Esophagus muscularis mucosa (tissue), 4 donors: ENCODE results near the gene JAKMIP1. TPM values are rescaled to one million over a fixed set of nuclear protein-coding genes. Genes with fewer than 3 reads are reported as not detected.

Experiments
- DNase-seq: peaks from one replicate; pipeline ENCODE4 v3.0.0-alpha.2; 2017; ENCODE audit errors: extremely low spot score
- H3K27ac ChIP-seq, 4 donors: fragments of 200-600 bp; sonication (generic); replicated peaks in 1 of 4; 1 replicate in 3 of 4; 2 replicates in 1 of 4; pipeline ENCODE4 v1.5.1; 2016 to 2019; ENCODE audit warnings: mild to moderate bottlenecking in 1 of 4
- H3K27me3 ChIP-seq, 4 donors: fragments of 200-600 bp; sonication (generic); one replicate each; pipeline versions ENCODE4 v1.5.1 to v1.6.0; 2016 to 2019
- H3K36me3 ChIP-seq, 4 donors: fragments of 200-600 bp; sonication (generic); one replicate each; pipeline ENCODE4 v1.5.1; 2016 to 2019
- H3K4me1 ChIP-seq, 4 donors: fragments of 200-600 bp; sonication (generic); one replicate each; pipeline ENCODE4 v1.5.1; 2016 to 2019
- H3K4me3 ChIP-seq, 4 donors: fragments of 200-600 bp; sonication (generic); 1 replicate in 2 of 4; 2 replicates in 2 of 4; pipeline ENCODE4 v1.5.1; 2016 to 2019; ENCODE audit warnings: mild to moderate bottlenecking in 4 of 4, moderate library complexity in 1 of 4
- H3K9me3 ChIP-seq, 4 donors: fragments of 200-600 bp; sonication (generic); 1 replicate in 3 of 4; 2 replicates in 1 of 4; pipeline ENCODE4 v1.5.1; 2016 to 2019
- EP300 ChIP-seq: sonication (generic); formaldehyde crosslinking; IDR thresholded peaks from one replicate; pipeline ENCODE4 v1.6.1; 2017; ENCODE audit warnings: antibody characterized with exemption
- POLR2A ChIP-seq: fragments of 450-650 bp; IDR thresholded peaks from one replicate; pipeline ENCODE4 v1.6.1; 2017; ENCODE audit warnings: antibody characterized with exemption, moderate library complexity, mild to moderate bottlenecking, low read depth
- POLR2AphosphoS5 ChIP-seq, 2 donors: sonication (generic); formaldehyde crosslinking; IDR thresholded peaks; one replicate each; pipeline ENCODE4 v1.6.1; 2017; ENCODE audit warnings: antibody characterized with exemption in 2 of 2
- WGBS: methylation state at CpG from one replicate; pipeline ENCODE4 v1.1.5; 2018; 5-methylcytosine and 5-hydroxymethylcytosine counted together
- intact Hi-C: fragments of 100-400 bp; cut with DNase I; formaldehyde crosslinking; loops from one replicate; pipeline ENCODE4 v1.15.1; 2023
- total RNA-seq, 4 donors: library from RNA; depleted of rRNA; stranded (reverse); fragments of >200 nt; gene quantifications; one replicate each; pipeline versions ENCODE4 v1.1.0 to v1.2.1, GENCODE V29; 2016
- TF ChIP-seq, protein P1 (sequence below), 3 experiments: fragments of 200-600 bp in 2 of 3; fragments of 450-650 bp in 1 of 3; sonication (generic) in 2 of 3; IDR thresholded peaks; one replicate each; pipeline ENCODE4 v1.5.1; 2017 to 2019; ENCODE audit warnings: antibody characterized with exemption in 3 of 3, mild to moderate bottlenecking in 2 of 3, moderate library complexity in 1 of 3

Gene JAKMIP1
- total RNA-seq, 4 donors from 2014 or later, result 0.57 to 2.8 (median 0.91) TPM

DNA sequence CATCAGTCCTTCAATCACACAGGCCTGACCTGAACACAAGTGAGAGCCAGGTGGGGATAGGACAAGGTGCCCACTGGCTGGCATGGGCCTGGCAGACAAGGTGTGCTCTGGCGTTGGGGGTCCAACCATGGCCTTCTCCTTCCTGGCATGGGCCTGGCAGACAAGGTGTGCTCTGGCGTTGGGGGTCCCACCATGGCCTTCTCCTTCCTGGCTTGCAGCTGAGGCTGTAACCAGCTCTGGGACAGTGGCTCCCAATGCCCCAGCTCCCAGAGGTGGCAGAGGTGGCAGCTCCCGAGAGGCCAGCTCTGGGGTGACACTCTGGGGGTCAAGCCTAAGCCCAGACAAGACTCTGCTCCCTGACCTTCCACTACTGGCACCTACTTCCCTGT is 62.6 kb downstream of the JAKMIP1 start:
- intact Hi-C loops, result no loop called here
- H3K4me1 ChIP-seq, result no peaks in the 10 kb centered on the region
- peaks cover 0 to 7% (median 5%) of the 10 kb centered on the region in 4 donors for H3K9me3 ChIP-seq
- WGBS, result 79% methylated on average over 3 of the region's 3 CpGs
- TF ChIP-seq POLR2A (no peak), POLR2AphosphoS5 (IDR thresholded peaks at IDR 0.05) (no peak), EP300 (no peak)
- TF ChIP-seq, protein P1, sequence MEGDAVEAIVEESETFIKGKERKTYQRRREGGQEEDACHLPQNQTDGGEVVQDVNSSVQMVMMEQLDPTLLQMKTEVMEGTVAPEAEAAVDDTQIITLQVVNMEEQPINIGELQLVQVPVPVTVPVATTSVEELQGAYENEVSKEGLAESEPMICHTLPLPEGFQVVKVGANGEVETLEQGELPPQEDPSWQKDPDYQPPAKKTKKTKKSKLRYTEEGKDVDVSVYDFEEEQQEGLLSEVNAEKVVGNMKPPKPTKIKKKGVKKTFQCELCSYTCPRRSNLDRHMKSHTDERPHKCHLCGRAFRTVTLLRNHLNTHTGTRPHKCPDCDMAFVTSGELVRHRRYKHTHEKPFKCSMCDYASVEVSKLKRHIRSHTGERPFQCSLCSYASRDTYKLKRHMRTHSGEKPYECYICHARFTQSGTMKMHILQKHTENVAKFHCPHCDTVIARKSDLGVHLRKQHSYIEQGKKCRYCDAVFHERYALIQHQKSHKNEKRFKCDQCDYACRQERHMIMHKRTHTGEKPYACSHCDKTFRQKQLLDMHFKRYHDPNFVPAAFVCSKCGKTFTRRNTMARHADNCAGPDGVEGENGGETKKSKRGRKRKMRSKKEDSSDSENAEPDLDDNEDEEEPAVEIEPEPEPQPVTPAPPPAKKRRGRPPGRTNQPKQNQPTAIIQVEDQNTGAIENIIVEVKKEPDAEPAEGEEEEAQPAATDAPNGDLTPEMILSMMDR (IDR thresholded peaks at IDR 0.05), result no peak
- no peak overlapping the region for H3K27ac ChIP-seq
- H3K4me3 ChIP-seq, result no peak overlapping the region
- no peaks in the 10 kb centered on the region for H3K27me3 ChIP-seq
- H3K36me3 ChIP-seq, result no peaks in the 10 kb centered on the region
- DNase-seq, result no peak

DNA sequence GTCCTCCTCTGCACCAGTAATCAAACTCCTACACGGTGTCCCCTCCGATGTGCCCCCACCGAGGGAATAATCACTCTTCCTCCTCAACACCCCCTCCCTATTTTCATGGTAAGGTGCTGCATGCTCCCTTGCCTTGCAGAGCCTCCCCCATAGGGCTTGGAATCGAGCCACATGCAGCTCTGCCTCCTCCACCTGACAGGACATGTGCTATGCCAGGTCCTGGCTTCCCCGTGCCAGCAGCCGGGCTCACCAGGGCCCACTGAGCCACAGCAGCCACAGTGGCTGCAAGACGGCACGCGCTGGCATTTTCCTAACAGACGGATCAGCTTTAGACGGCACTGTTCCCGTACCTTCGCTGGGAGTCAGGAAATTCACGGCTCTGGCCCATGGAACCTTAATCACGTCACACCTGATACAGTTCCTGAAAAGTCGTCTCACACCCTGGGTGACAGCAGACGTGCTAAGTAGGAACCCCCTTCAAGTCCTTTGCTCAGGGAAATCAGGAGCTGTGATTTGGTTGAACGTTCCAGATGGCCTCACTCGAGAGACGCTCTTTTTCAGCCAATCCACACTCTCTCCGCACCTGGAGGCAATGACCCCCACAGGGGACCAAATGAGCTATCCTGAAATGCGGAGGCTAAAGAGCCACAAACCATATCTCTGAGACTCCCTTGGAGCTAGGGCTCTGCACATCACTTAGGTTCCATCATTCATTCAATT is 63.2 kb downstream of the JAKMIP1 start:
- WGBS, result 69% methylated on average over 11 of the region's 22 CpGs
- Histone ChIP-seq H3K27ac (no peak overlapping the region), H3K4me1 (no peaks in the 10 kb centered on the region), H3K9me3 (peaks cover 0 to 7% (median 5%) of the 10 kb centered on the region in 4 donors), H3K27me3 (no peaks in the 10 kb centered on the region), H3K4me3 (no peak overlapping the region), H3K36me3 (no peaks in the 10 kb centered on the region)
- intact Hi-C loops, result no loop called here
- no peak for TF ChIP-seq EP300
- TF ChIP-seq POLR2A, result no peak
- TF ChIP-seq, protein P1 (IDR thresholded peaks at IDR 0.05), result no peak
- no peak for TF ChIP-seq POLR2AphosphoS5 (IDR thresholded peaks at IDR 0.05)
- DNase-seq, result no peak

DNA sequence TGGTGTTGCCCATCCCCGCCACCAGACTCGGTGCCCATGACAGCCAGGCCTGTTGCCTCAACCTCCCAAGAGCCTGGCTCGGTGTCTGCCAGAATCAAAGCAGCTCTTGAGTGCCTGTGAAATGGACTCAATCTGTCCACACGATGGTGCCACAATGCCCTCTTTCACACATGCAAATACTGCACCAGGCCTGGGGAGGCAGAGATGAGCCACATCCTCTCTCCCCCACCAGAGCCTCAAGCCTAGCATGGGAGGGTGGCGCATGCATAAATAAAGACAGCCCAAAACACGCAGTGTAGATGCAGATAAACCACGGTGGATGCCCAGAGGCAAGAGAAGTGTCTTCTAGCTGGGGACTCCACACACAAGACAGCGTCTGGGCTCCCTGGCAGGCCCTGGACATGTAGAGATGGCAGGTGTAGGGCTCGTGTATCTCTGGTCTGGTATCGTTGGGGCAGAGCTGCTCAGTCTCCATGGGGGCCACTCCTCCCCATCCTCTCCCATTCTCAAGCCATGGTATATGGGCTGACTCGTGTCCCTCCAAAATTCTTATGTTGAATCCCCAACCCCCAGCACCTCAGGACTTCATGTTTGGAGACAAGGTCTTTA is 65.6 kb downstream of the JAKMIP1 start:
- Histone ChIP-seq H3K36me3 (no peaks in the 10 kb centered on the region), H3K4me1 (no peaks in the 10 kb centered on the region), H3K27ac (no peak overlapping the region), H3K9me3 (peaks cover 0 to 7% (median 5%) of the 10 kb centered on the region in 4 donors), H3K27me3 (peaks cover 0 to 7% (median 0%) of the 10 kb centered on the region in 4 donors), H3K4me3 (no peak overlapping the region)
- no peak for TF ChIP-seq EP300
- no peak for TF ChIP-seq POLR2AphosphoS5 (IDR thresholded peaks at IDR 0.05)
- TF ChIP-seq POLR2A, result no peak
- TF ChIP-seq, protein P1 (IDR thresholded peaks at IDR 0.05), result no peak
- DNase-seq, result no peak
- 79% methylated on average over 7 of the region's 11 CpGs for WGBS
- intact Hi-C loops, result no loop called here

DNA sequence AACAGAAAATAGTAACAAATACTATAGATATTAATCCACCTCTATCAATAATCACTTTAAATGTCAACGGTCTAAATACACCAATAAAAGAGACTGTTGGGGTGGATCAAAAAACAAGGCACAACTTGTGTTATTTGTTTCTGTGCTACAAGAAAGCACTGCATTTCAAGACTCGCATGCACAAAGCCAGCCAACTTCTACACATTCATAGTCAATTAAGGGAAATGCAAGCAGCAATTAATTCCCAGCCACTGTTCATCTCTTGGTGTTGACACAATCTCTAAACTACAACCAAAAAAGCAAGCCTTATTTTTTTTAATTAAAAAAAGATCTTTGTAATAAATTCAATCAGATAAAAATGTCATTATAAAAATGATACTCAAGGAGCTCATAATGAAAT is 67.6 kb downstream of the JAKMIP1 start:
- Histone ChIP-seq H3K36me3 (no peaks in the 10 kb centered on the region), H3K27ac (no peak overlapping the region), H3K4me3 (no peak overlapping the region), H3K27me3 (peaks cover 0 to 26% (median 0%) of the 10 kb centered on the region in 4 donors), H3K4me1 (no peaks in the 10 kb centered on the region), H3K9me3 (peaks cover 0 to 7% (median 5%) of the 10 kb centered on the region in 4 donors)
- TF ChIP-seq, protein P1 (IDR thresholded peaks at IDR 0.05), result no peak
- TF ChIP-seq POLR2A (no peak), POLR2AphosphoS5 (IDR thresholded peaks at IDR 0.05) (no peak), EP300 (no peak)
- DNase-seq, result no peak
- intact Hi-C loops, result no loop called here
- 81% methylated on average over 2 of the region's 2 CpGs for WGBS
